DMS114 treated with DMSO at 0.1 percent for 48 hours (cell line): ENCODE results near the gene CHST12.

Experiments
- DNase-seq: peaks from one replicate; lab custom pipeline; 2025; ENCODE audit not compliant: unreplicated experiment; lab: John Stamatoyannopoulos, UW

Gene CHST12

DNA sequence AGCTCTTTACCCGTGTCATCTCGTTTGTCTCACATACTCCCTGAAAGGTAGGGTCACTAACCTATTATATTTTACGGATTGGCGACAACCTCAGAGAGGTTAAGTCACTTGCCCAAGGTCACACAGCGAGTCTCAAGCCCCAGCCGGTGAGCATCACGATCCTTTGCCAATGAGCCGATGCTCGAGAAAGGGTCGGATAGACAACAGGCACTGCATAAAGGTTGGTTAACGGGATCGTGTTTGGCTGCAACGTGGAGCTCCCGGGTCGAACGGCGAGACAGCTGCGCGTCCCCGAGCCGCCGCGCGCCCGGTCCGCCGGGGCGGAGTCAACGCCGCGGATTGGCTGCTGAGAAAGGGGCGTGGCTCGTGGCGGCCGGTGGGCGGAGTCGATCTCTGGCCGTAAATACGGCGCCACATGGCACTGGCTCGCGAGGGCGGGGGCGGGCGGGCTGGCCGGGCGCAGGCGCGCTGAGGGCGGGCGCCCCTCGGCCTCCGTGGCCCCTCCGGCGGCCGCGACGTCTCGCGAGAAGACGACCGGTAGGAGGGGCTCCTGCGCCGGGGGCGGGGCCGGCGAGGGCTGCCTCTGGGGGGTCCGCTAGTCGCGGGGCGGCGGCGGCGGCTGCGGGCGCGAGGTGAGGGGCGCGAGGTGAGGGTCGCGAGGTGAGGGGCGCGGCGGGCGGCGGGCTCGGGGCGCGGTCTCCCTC lies at the start of gene CHST12:
CHST12 (plus strand) TSS at position 598 of the 704 bp plus-strand sequence. CDS start 29,029 bp downstream, outside the sequence.
- peak; percentile 83 for DNase-seq

DNA sequence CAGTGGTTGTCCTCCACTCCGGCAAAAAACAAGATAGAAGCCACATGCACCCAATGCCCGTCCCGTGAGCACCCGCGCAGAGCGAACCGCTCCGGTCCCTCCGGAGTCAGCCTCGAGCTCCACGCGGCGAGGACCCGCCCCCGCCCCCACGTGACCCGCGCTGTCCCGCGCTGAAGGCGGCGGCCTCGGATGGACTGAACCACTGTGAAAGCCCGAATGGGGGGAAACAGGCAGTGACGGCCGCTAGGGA lies 49.5 kb upstream of the CHST12 start:
- DNase-seq, result no peak

DNA sequence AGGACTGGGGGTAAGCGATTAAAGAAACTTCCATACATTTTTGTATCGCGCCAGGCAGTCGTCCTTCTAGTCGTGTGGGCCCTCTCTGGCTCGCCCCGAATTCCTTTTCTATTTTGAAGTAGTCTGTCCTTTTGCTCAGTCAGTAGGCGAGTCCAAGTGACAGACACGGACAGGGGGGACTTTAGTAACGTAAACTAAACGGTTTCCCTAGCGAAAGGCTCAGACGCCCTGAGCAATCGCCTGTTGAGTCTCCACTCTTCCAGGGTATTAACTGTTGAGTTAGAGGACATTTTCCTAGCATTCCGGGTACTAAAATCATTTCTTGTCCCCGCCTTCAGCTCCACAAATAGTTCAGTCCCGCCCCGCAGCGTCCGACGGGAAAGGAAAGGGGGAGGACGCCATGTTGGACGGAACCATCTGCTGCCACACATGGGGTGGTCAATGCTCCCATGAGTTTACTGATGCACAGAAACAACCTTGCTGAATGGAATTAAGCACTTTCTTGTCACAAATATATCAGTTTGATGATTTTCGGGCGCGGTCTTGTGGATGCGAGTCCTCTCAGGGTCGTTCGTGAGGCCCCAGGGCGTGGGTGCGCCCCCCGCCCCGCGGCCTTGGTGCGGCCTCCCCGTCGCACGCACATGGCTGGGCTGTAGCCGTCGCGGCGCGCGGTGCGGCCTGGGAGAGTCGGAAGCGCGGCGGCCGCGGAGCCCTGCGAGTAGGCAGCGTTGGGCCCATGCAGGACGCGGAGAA lies 49.0 kb upstream of the CHST12 start, which contains the start of gene EIF3B:
EIF3B (plus strand) TSS at position 642 of the 753 bp plus-strand sequence; CDS start at position 737, 95 bp downstream.
- peak; percentile 92 for DNase-seq

DNA sequence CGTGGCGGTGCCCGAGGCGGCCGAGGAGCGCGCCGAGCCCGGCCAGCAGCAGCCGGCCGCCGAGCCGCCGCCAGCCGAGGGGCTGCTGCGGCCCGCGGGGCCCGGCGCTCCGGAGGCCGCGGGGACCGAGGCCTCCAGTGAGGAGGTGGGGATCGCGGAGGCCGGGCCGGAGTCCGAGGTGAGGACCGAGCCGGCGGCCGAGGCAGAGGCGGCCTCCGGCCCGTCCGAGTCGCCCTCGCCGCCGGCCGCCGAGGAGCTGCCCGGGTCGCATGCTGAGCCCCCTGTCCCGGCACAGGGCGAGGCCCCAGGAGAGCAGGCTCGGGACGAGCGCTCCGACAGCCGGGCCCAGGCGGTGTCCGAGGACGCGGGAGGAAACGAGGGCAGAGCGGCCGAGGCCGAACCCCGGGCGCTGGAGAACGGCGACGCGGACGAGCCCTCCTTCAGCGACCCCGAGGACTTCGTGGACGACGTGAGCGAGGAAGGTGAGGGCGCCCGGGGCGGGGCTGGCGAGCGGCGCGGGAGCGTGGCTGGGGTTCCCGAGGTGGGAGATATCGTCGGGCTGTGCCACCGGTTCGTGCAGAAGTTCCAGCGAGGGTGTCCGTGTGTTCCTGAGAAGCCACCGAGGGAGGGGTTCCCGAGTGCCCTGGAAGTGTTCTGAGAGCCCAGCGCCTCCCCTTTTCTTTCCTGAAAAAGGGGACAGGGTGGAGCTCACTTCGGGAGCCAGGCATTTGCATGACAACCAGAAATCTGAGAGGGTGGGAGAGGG lies 48.3 kb upstream of the CHST12 start:
- no peak for DNase-seq

DNA sequence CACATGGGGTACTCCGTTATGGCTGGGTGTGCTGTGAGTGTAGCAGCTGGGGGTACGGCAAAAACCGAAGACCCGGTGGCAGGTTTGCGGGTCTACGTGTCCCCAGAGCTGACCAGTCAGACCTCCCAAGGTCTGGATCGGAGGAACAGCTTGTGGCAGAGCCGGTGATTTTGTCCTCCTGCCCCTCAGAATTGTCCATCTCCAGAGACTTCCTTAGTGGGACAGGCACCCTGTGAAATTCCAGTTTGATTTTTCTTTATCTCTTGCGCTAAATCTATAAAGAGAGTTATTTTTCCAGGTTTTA lies 47.8 kb upstream of the CHST12 start:
- DNase-seq, result no peak

DNA sequence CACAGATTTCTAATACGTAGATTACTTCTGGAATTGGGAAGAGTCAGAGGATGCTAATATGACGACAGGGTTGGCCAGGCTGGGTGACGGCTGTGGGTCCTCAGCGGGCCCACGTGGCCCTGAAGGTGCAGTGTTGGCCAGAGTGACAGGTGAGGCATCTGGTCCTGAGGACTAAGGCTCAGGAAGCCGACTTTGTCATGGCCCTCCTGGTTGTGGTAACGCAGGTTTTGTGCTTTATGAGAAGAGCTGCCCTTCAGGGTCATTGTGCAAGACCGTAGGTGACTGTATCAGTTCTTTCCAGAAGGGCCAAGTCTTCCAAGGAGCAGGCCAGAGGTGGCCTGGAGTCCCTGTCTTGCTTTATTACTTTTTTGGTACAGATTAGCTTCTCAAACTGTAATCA lies 46.2 kb upstream of the CHST12 start:
- no peak for DNase-seq

DNA sequence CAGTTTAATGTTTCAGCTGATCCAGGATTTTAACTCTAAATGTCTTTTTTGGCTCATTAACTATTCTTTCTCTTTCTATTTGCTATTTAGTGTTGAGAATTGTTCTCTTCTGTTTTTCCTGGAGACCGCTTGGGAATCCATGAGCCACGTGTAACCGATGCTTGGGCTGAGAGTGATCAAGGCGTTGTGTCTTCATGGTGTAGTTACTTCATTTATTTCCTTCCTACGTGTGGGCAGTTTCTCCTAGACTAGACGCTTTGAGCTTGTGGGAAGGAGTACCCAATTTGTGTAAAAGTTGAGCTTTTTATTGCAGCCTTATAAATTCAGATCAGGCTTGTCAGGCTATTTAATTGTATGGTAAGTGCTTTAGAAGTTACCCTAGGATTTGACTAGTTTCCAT lies 45.8 kb upstream of the CHST12 start:
- no peak for DNase-seq

DNA sequence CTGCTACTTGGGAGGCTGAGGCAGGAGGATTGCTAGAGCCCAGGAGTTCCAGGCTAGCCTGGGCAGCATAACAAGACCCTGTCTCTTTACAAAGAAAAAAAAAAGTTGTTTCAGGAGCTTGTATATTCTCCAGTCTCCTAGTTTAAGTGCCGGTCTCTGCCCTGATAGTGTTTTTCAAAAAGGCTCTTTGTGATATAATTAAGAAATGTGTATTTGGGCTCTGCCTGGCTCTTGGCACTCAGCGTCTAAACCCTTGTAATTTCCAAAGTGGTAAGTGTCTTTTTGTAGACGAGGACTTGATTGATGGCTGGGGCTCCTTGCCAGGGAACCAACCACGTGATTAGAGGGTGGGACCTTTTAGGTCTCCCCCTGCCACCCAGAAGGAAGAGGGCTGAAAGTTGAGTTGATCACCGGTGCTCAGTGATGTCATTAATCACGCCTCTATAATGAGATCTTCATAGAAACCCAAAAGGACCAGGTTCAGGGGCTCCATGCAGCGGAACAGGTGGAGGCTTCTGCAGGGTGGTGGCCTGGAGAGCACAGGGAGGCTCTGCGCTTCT lies 44.4 kb upstream of the CHST12 start:
- no peak for DNase-seq

DNA sequence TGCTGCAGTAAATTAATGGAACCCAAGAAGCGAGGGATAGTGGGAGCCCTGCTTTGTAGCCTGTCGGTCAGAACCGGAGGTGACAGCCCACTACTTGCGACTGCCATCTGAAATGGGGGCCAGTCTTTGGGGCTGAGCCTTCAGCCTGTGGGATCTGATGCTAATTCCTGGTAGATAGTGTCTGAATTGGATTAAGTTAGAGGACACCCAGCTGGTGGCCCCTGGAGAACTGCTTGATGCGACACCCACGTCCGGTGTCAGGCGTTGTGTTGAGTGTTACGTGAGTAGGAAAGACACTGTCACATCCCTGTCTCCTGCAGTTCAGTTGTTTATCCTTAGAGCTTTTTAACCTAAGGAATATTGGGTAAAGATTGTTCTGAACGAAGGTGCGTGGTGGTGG lies 43.8 kb upstream of the CHST12 start:
- no peak for DNase-seq

DNA sequence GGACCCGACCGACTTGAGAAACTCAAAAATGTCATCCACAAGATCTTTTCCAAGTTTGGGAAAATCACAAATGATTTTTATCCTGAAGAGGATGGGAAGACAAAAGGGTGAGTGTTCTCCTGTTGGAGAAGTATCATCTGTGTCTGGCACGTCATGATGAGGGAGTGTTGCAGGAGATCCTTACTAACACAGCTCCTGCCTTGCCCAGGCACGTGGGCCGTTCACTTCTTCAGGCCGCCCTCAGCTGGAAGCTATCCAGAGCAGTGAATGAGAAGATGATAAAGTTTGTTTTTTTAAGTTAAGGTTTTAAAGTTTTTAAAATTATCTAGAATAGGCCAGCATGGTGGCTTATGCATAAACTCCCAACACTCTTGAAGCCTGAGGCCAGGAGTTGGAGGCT lies 42.6 kb upstream of the CHST12 start:
- DNase-seq, result no peak

DNA sequence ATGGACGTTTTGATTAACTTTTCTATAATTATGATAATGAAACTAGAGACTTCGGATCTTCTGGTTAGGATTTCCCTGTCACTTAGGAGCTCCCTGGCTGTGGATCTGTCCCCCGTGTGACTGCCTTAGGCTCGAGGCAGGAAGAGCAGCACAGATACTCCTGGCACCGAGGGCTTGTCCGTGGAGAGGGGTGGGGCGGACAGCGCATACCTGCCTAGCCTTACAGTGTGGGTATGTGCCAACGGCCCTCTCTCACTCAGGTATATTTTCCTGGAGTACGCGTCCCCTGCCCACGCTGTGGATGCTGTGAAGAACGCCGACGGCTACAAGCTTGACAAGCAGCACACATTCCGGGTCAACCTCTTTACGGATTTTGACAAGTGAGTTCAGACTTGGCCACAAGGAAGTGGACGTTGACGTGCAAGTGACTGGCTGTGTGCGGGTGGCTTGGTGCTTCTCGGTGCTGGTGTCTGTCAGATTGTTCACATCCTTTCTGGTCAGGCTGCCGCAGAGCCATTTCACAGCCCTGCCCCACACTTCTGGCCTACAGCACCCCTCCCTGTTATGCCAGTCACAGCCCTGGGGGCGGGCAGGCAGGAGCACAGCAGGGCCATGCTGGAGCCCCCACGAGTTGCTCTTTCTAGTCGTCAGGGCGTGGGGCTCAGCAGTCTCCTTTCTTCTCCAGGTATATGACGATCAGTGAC lies 40.9 kb upstream of the CHST12 start:
- no peak for DNase-seq

DNA sequence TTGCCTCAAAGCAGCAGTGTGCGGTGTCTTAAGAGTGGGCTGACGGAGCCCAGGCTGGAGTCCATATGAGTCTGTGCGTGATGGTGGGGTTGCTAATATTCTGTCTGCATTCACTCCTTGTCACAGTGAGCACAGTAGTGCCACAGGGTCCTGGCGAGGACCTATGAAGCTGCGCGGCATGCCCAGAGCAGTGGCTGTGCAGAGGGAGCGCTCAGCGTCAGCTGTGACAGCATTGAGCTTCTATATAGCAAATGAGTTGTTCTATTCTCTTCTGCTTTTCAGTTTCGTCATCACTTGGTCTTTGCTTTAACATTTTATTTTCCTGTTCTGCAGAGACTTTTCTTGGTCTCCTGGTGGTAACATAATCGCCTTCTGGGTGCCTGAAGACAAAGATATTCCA lies 34.3 kb upstream of the CHST12 start:
- no peak for DNase-seq

DNA sequence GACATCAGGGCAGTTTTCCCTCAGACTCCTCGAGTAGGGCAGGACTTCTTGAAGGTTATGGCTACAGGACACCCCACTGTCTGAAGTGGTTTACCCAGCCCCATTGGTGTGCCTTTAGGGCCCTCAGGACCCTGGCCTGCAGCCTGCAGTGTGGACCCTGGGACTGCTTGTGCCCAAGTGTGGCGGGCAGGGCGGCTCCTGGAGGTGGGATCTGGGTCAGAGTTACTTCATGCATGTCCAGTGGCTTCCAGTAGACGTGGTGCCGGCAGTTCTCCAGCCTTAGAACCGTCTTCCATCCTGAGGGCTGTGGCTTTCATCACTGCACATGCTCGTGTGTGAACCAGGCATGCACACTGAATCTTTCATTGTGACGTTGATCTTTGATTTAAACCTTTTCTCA lies 32.1 kb upstream of the CHST12 start:
- no peak for DNase-seq

DNA sequence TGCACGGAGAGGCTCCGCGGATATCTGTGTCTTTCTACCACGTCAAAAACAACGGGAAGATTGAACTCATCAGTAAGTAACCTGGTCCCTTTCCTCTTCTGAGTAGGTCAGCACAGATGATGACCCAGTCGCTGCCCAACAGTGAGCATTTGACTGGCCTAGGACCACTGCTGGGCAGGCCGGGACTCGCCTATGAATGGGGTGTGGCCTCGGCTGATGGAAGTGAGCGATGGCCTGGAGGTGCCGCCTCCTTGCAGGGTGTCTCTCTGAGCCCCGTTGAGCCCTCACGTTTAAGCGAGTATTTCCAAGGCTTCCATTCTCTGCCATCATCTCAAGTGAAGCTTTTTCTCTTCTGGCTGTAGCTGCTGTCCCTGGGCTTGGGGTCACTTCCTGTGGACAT lies 30.7 kb upstream of the CHST12 start:
- DNase-seq, result no peak

DNA sequence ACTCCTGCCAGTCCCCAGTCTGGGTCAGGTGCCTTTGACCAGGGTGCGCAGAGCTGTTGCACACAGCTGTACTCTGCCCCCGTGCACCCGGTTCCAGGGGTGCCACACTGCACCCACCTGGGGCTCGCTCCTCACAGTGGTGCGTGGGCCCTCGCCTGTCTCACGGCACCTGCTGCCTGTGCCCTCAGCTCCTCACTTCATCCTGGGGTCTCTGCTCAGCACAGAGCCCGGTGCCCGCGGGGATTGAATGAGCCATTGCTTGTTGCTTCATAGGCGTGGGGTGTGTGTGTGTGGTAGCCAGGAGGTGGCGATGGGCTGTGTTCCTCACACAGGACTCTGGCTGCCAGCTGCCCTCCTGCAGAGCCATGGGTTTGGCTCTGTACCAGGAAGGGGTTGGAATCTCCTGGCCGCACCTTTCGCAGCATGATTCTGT lies 30.3 kb upstream of the CHST12 start:
- no peak for DNase-seq

DNA sequence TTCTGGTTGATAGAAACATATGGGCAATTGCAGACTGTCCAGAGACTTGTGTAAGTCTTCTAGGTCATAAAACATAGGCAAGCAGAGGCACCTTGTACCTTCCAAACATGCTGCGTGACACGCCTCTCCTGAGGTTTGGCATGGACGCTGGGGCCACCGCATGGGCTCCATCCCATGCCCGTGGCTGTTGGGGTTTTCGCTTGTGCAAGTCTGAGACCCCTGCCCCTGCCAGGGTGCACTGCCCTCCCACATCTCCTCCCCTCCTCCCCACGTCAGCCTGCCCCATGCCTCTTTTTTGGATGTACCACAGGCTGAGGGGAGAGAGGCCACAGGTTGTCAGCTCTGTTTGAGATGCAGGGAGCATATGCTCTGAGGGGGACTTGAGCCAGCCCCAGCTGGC lies 29.8 kb upstream of the CHST12 start:
- DNase-seq, result no peak

DNA sequence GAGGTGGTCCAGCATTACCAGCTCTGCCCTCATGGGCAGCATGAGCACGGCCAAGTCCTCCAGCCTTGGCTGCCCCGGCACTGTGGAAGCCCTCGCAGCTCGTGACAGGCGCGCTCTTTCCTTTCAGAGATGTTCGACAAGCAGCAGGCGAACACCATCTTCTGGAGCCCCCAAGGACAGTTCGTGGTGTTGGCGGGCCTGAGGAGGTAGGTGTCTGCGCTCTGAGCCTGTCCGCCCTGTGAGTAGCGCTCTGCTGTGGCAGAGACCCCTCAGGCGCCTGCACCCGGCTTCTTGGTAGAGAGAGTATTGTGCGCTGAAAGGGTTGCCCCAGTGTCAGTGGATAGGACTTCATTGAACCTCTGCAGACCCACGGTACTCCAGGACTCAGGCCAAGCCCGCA lies 29.0 kb upstream of the CHST12 start:
- DNase-seq, result no peak

DNA sequence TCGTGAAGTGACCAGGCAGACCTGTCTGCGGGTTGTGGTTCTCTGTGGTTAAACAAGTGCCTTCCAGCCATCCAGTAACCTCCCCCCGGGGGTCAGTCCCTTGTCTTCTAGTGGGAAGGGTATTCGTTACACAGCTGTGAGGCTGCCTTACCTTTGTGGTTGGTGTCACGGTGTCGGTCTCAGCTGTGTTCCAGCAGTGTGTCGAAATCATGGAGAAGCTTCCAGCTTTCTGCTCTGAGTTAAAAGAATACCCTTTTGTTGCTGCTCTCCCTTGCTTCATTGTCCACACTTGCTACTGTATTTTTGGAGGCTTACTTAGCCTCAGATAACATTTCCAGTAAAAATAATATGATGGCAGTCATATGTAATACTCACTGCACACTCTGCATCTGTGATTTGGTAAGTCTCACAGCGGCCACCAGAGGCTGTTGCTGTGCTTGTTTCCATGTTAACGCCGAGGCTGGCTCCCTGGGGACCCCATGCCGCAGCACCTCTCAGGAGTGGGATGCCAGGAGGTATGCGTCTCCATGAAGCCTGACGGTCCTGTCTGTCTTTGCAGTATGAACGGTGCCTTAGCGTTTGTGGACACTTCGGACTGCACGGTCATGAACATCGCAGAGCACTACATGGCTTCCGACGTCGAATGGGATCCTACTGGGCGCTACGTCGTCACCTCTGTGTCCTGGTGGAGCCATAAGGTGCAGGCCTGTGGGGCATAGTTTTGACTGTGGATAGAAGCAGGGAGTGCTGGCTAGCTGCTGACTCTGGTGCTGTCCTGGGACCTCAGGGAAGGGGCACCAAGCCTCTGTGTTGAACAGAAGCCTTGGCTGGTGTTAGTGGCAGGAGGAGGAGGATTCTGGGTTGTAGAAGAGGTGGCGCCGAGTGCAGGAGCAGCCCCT lies 28.3 kb upstream of the CHST12 start:
- no peak for DNase-seq

DNA sequence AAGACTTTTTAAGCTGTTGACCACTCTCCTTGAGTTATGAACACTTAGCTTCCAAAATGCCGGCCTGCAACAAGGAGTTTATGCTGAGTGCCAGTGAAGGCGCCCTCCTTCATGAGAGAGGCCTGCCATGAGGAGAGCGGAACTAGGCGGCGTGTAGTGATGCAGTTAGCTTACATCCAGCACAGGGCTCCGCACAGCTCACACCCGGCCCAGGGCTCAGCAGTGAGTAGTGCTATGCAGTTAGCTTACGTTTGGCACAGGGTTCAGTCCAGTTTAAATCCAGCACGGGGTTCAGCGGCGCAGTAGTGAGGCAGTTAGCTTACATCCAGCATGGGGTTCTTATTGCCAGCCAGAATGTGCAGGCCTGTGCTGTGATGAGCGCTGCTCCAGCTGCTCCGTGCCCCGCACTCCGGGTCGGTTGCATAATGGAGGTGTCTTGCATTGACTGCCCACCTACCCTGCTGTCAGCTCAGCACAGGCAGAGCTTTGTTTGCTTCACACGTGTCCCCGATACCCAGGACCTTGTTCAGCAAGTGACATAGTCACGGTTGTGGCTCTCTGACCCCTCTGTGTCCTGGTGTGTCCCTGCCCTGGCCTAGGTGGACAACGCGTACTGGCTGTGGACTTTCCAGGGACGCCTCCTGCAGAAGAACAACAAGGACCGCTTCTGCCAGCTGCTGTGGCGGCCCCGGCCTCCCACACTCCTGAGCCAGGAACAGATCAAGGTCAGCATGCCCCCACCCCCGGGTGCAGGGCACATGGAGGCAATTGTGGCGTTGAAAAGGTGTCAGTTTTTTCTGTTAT lies 26.9 kb upstream of the CHST12 start:
- no peak for DNase-seq
